HG03469 (cell line): ENCODE data around the gene XNDC1N.
A peak's percentile ranks its signal among the peaks of the same experiment; 100 is the strongest.

ENCODE experiments used
- ATAC-seq: cut with Tn5 transposase; IDR thresholded peaks from one replicate; pipeline ENCODE4 v1.9.1; 2021; ENCODE audit warnings: mild to moderate bottlenecking, moderate library complexity, moderate number of reproducible peaks; ENCODE audit not compliant: unreplicated experiment

XNDC1N gene

GRCh38 chr11:71927820-71928736 is at the start of gene XNDC1N:
Gene XNDC1N (minus strand): TSS chr11:71928594. CDS start chr11:71923353, 5,241 bp downstream.
- peak; percentile 32 for ATAC-seq

GRCh38 chr11:71977743-71978418 is 49.5 kb upstream of the XNDC1N start:
- no peak for ATAC-seq

GRCh38 chr11:71977090-71977489 is 48.7 kb upstream of the XNDC1N start:
- ATAC-seq, result no peak

GRCh38 chr11:71976551-71976950 is 48.2 kb upstream of the XNDC1N start:
- ATAC-seq, result no peak

- no peak for ATAC-seq
Observed at GRCh38 chr11:71971680-71972079, 43.3 kb upstream of the XNDC1N start.

GRCh38 chr11:71964641-71965040 is 36.2 kb upstream of the XNDC1N start:
- ATAC-seq, result no peak

GRCh38 chr11:71963468-71963867 is 35.1 kb upstream of the XNDC1N start:
- no peak for ATAC-seq

- ATAC-seq, result peak; percentile 52
Observed at GRCh38 chr11:71962428-71963038, 34.1 kb upstream of the XNDC1N start.

- ATAC-seq, result no peak
Observed at GRCh38 chr11:71955898-71956456, 27.6 kb upstream of the XNDC1N start.

GRCh38 chr11:71951741-71952310 is 23.4 kb upstream of the XNDC1N start:
- no peak for ATAC-seq

GRCh38 chr11:71949034-71949433 is 20.6 kb upstream of the XNDC1N start:
- ATAC-seq, result no peak

GRCh38 chr11:71948314-71949027 is 20.1 kb upstream of the XNDC1N start:
- no peak for ATAC-seq

- no peak for ATAC-seq
Observed at GRCh38 chr11:71947498-71947897, 19.1 kb upstream of the XNDC1N start.

- no peak for ATAC-seq
Observed at GRCh38 chr11:71946144-71946571, 17.8 kb upstream of the XNDC1N start.

- ATAC-seq, result no peak
Observed at GRCh38 chr11:71940561-71941219, 12.3 kb upstream of the XNDC1N start.

GRCh38 chr11:71937826-71938225 is 9.4 kb upstream of the XNDC1N start:
- ATAC-seq, result no peak

GRCh38 chr11:71936825-71937224 is 8.4 kb upstream of the XNDC1N start:
- no peak for ATAC-seq

GRCh38 chr11:71935338-71935925 is 7.0 kb upstream of the XNDC1N start:
- no peak for ATAC-seq

- no peak for ATAC-seq
Observed at GRCh38 chr11:71934213-71934612, 5.8 kb upstream of the XNDC1N start.
